Coronary artery (tissue), 2 donors: ENCODE results near the gene CACNG8.

Source experiments
- DNase-seq: peaks from one replicate; pipeline ENCODE4 v3.0.0-alpha.2; 2017; ENCODE audit warnings: low spot score
- H3K27ac ChIP-seq, 2 donors: fragments of 200-600 bp; sonication (generic); one replicate each; pipeline ENCODE4 v1.5.1; 2016 to 2019
- H3K4me3 ChIP-seq: fragments of 200-600 bp; sonication (generic); 2 replicates; pipeline ENCODE4 v1.5.1; 2016; ENCODE audit warnings: mild to moderate bottlenecking, moderate library complexity
- CTCF ChIP-seq: fragments of 200-600 bp; sonication (generic); IDR thresholded peaks from one replicate; pipeline ENCODE4 v1.5.1; 2019; ENCODE audit warnings: antibody characterized with exemption

The CACNG8 gene

GRCh38 chr19:53962887-53963431 is at the start of gene CACNG8:
Gene CACNG8, plus strand, starts transcription at chr19:53962937.
- Histone ChIP-seq H3K27ac (no peak within 1 kb of the TSS), H3K4me3 (no peak within 1 kb of the TSS)
- TF ChIP-seq CTCF, result no peak
- DNase-seq, result no peak

GRCh38 chr19:53915000-53915399 is 47.7 kb upstream of the CACNG8 start:
- H3K4me3 ChIP-seq, result no peak overlapping the region
- no peak for TF ChIP-seq CTCF
- no peak overlapping the region for H3K27ac ChIP-seq
- no peak for DNase-seq

GRCh38 chr19:53916004-53916403 is 46.7 kb upstream of the CACNG8 start:
- no peak for DNase-seq
- no peak for TF ChIP-seq CTCF
- no peak overlapping the region for H3K4me3 ChIP-seq
- no peak overlapping the region for H3K27ac ChIP-seq

GRCh38 chr19:53917356-53917755 is 45.4 kb upstream of the CACNG8 start:
- Histone ChIP-seq H3K27ac (no peak overlapping the region), H3K4me3 (no peak overlapping the region)
- no peak for TF ChIP-seq CTCF
- DNase-seq, result no peak

- H3K4me3 ChIP-seq, result no peak overlapping the region
- DNase-seq, result no peak
- no peak overlapping the region for H3K27ac ChIP-seq
- no peak for TF ChIP-seq CTCF
Observed at GRCh38 chr19:53927739-53928138, 35.0 kb upstream of the CACNG8 start.

GRCh38 chr19:53936029-53936428 is 26.7 kb upstream of the CACNG8 start:
- no peak overlapping the region for H3K4me3 ChIP-seq
- TF ChIP-seq CTCF, result no peak
- DNase-seq, result no peak
- no peak overlapping the region for H3K27ac ChIP-seq

- TF ChIP-seq CTCF, result no peak
- no peak overlapping the region for H3K27ac ChIP-seq
- DNase-seq, result no peak
Observed at GRCh38 chr19:53942001-53942786, 20.5 kb upstream of the CACNG8 start.

More at GRCh38 chr19:53942001-53942786, 20.5 kb upstream of the CACNG8 start:
- no peak overlapping the region for H3K4me3 ChIP-seq
